ENCODE results near the gene ATP2C2.
"Not testable (repeated sequence)": the region's sequence is repeated elsewhere in the genome, so short reads cannot be mapped to it uniquely, and the experiment has no call there.

The ATP2C2 gene

DNA sequence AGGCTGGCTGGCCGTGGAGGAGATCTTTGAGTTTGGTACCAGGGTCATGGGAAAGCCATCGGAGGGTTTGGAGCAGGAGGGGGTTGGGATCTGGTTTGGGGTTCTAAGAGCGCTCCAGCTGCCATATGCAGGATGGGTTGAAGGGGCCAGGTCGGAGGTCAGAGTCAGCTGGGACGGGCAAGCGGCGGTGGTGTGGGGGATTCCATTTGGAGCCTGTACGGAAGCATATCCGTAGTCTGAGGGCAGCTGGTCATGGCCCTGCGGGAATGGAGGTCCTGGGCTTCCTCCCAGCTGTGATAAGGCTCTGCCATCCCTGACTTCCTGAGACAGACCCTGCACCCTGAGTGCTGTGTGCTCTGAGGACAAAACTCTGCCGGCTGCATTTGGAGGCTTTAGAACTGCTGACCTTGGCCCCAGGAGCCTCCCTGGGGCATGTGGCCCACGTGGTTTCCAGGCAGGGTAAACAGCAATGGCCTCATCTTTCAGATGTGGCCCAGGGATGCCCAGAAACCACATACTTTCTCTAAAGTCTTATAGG is 46.5 kb downstream of the ATP2C2 start:
- DNase-seq (ENCODE audit: low read depth, low spot score): no peak
- H3K27ac ChIP-seq: no peak overlapping the region

DNA sequence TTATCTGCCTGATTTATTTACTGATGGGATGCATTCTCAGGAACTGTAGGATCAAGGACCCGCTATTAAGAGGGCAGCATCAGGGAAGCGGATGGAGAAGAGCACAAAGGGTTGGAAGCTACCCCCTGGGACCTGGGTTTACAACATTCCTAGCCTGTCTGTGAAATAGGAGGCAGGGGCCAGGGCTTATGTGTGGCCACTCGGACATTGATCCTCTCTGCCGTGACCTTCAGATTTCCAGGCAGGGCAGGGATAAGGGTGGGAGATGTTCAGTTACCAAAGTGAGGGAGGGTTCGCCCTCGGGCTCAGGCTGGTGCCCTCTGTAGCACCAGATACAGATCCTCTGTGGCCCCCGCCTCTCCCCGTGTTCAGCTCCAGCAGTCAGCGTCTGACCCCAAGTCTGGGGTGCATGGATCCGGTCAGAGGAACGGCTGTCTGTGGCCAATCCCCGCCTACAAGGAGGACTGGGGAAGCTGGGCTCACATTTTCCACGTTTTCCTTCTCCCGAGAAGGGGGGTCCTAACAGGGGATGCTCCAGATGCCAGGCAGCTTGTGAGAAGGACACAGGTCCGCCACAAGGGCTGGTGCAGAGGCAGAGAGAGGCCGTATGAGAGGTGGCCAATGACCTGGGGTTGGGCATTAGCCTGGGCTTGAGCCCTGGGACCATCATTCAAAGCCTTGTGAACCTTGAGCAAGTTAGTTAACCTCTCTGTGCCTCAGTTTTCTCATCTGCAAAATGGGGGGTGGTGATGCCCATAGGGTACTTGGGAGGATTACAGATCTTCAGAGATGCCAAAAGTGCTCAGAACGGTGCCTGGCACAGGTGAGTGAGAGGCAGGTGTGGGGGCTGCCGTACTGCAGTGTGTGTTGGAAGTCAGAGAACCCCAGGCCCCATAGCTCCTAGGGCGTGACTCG is 48.3 kb downstream of the ATP2C2 start:
- DNase-seq (ENCODE audit: low read depth, low spot score): no peak
- no peak overlapping the region for H3K27ac ChIP-seq

DNA sequence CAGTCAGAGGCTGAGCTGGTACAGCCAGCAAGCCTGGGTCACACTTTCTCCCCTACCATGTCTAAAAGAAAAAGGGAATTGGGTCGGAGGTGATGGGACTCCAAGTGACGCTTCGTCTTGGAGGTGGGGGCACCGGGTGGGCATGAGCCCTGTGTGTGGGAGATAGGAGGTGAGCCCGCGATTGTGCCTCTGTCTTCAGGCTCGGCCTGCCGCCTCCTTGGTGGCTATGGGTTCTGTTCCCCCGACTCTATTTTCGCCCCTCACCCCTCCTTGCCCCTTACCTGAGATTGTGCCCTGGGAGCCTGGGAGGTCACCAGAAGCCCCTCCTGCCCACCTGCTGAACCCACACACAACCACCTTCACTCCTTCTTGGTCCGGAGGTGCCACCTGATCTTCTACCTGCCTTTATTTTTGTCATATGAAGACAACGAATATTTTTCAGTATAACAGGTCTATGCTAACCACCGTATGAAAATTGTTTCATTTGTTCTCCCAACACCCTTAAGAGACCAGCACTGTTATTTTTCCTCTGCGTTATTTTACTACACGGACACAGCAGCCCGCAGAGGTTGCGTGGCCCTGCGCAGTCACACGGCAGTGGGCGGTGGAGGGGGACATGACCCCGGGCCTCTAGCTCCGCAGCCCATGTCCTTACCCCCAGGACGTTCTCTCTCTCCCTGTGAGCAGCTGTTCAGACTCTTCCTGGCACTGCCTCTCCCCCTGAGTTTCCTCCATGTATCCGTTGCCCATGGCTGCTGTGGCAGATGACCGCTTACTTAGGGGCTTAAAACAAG is 49.9 kb downstream of the ATP2C2 start:
- no peak overlapping the region for H3K27ac ChIP-seq
- DNase-seq (ENCODE audit: low read depth, low spot score): no peak

DNA sequence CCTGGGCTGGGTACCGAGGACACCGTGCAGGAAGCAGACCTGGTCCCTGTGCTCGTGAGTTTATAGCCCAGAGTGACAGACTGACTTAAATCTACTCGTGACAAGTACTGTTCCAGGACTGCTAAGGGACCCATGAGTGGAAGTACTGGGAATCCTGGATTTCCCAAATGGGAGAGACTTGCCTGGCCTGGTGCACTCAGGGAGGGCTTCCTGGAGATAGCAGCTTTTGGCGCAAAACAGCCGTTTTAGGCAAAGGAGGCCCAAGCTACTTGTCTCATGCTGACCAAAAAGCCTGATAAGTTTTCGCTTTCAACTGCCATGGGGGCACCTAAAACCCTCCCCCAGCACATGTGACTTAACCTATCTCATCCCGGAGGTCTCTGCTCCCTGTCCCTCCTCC is 51.4 kb downstream of the ATP2C2 start:
- no peak for DNase-seq (ENCODE audit: low read depth, low spot score)
- no peak overlapping the region for H3K27ac ChIP-seq

DNA sequence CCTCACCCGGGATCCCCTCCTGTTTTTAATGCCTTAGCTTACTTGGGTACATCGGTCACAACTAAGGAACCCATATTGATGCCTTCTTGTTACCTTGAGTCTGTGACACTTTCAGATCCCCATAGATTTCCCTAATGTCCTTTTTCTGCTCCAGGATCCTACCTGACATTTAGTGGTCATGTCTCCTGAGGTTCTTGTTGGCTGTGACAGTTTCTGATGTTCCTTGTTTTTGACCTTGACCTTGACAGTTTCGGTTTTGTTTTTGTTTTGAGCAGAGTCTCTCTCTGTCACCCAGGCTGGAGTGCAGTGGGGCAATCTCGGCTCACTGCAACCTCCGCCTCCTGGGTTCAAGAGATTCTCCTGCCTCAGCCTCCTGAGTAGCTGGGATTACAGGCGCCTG is 52.2 kb downstream of the ATP2C2 start:
- H3K27ac ChIP-seq; DNase-seq (ENCODE audit: low read depth, low spot score): not testable (repeated sequence)

DNA sequence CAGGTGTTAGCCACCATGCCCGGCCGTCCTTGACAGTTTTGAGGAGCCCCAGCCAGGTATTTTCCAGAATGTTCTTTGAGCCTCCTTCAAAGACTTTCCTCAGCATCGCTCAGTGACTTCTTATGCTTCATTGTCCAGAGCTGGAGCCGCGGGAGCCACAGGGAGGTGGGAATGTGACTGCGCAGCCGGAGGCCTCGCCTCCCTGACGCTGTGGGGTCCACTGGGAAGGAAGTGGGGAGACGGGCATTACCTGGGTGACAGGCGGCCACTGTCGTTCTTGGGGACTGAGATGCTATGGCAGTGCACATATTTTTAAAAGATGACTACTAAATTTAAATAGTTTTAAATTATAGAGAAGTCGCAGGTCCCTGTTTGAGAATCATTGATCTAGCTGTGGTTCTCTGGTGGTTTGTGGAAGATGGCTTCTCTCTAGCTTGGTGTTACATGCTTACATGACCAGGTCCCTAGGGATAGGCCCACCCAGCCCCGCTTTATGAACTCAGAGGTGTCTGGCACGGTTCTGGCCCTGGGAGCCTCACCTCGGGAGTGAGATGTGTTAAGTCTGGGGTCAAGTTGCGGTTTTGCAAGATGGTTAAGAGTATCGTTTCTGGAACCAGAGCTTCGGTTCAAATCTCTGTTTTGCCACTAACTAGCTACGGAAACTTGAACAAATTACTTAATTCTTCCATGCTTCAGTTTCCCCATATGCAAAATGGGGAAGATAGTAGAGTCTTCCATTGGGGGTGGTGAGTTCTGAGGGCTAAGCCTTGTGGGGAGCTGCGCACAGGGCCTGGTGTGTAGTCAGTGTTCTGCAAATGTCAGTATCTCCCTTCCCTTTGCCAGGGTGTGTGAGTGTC is 53.0 kb downstream of the ATP2C2 start:
- no peak overlapping the region for H3K27ac ChIP-seq
- no peak for DNase-seq (ENCODE audit: low read depth, low spot score)

DNA sequence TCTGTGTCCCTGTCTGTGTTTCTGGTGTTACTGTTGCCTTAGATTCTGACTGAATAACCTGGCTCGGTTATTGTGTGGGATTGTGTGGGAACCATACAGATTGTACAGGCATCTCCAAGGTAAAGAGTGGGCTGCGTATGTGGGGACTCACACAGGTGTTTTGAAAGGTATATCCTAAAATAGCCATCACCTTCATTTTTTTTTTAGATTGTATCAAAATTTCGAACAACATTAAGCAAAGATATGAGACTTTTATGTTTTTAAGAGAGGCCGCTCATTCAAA is 53.5 kb downstream of the ATP2C2 start:
- DNase-seq (ENCODE audit: low read depth, low spot score): no peak
- H3K27ac ChIP-seq: no peak overlapping the region

DNA sequence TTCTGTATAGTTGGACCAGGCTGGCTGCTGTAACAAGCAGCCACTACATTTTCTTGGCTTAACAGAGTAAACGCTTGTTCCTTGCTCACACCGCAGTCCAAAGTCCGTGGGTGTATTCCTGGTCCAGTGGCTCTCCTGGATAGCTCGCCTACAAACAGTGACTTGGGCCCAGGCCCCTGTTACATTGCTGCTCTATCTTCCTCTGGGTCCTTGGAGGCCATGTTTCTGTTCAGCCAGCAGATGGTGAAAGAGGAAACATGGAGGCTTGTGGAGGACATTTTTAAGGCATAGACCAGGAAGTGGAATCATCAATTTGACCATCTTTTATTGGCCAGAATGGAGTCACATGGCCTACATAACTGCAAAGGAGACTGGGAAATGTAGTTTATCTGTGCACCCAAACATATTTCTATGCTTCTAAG is 55.1 kb downstream of the ATP2C2 start:
- H3K27ac ChIP-seq: no peak overlapping the region
- DNase-seq (ENCODE audit: low read depth, low spot score): no peak

DNA sequence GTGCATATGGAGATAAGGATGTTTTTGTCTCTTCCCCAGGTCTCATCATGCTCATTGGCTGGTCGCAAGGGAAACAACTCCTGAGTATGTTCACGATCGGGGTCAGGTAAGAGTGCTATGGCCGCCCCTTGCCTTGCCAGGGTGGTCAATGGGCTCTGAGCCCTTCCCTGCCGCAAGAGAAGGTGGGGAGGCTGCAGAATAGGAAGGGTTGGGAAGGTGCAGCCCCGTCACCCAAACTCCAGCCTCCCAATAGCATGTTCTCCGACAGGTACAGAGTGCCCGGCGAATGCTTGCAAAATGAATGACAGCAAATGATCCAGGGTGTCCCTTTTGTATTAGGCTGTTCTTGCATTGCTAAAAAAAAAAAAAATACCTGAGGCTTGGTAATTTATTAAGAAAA is 57.4 kb downstream of the ATP2C2 start:
- DNase-seq (ENCODE audit: low read depth, low spot score): no peak

DNA sequence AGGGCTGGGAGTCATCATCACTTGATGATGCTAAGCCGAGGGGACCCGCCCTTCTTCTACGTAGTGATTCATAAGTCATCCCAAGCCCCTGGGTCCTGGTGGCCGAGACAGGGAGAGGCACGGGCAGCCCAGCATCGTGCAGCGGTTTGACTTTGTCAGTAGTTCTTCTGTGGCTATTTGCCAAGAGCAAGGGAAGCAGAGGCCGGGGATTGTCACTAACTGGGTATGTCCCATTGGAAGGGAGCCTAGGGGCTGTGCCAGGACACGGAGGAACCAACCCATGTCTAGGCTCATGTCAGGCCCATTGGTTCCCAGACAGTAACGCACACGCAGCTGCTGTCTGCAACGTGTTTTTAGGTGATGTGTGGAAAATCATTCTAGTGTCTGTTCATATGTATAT is 58.5 kb downstream of the ATP2C2 start:
- no peak overlapping the region for H3K27ac ChIP-seq
- DNase-seq (ENCODE audit: low read depth, low spot score): no peak

More for the DNA sequence above, 57.4 kb downstream of the ATP2C2 start:
- H3K27ac ChIP-seq: no peak overlapping the region

DNA sequence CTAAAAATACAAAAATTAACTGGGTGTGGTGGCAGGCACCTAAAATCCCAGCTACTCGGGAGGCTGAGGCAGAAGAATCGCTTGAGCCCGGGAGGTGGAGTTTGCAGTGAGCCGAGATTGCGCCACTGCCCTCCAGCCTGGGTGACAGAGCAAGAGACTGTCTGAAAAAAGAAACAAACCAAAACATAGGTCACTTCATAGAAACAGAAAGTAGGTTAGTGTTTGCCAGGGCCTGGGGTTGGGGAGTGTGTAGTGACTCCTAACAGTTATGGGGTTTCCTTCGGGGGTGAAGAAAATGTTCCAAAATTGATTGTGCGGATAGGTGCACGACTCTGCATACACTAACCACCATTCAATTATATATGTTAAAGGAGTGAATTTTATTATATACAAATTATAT is 59.2 kb downstream of the ATP2C2 start:
- DNase-seq (ENCODE audit: low read depth, low spot score): no peak
- H3K27ac ChIP-seq: no peak overlapping the region

DNA sequence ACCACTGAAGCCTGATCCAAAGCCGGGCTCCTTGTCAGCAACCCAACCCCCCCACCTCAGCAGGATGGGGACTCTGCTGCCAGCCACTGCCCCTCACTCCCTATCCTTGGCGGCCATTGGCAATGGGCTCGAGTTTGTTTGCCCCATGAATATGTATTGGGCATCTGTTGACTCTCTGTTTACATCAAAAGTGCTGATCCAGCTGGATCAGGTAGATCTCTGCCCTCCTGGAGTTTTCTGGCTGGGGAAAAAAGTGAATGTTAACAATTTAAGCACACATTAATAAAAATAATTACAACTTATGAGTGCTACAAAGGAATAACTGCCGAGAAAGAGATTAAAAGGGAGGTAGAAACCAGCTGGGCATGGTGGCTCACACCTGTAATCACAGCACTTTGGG is 62.5 kb downstream of the ATP2C2 start:
- DNase-seq (ENCODE audit: low read depth, low spot score): no peak
- H3K27ac ChIP-seq: no peak overlapping the region

DNA sequence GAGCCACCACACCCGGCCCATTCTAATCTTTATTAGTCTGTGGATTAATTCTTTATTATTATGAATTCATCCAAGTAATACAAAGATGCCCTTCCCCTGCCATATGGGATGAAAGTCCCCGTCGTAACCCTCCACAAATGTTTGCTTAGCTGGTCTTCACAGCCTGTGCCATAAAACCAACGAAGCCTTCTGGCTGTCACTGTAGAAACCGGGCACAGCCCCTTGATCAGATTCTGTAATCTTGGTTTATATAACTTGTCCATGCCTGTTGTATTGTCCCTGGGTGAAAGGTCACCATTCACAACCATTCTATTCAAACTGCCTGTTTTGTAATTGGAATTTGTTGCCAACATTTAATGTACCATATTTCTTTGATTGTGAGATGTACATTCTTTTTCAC is 66.5 kb downstream of the ATP2C2 start:
- no peak for DNase-seq (ENCODE audit: low read depth, low spot score)
- H3K27ac ChIP-seq: no peak overlapping the region

DNA sequence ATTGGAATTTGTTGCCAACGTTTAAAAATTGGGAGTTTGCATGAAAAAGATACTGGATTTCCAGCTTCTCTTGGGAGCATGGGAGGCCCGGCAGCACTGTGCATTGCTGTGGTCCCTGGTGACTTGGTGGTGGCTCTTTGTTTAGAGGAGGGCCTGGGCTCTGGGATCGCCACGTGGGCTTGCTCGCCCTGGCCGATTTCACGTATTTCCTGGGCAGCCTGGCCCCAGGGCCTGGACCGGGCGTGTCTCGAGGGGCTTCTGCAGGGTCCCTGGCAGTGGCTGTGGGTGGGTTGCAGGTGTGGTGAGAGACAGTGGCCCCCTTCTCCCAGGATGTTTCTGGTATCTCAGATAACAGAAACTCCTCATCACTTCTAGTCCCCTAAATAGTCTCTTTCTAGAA is 67.9 kb downstream of the ATP2C2 start:
- no peak overlapping the region for H3K27ac ChIP-seq
- DNase-seq (ENCODE audit: low read depth, low spot score): no peak

DNA sequence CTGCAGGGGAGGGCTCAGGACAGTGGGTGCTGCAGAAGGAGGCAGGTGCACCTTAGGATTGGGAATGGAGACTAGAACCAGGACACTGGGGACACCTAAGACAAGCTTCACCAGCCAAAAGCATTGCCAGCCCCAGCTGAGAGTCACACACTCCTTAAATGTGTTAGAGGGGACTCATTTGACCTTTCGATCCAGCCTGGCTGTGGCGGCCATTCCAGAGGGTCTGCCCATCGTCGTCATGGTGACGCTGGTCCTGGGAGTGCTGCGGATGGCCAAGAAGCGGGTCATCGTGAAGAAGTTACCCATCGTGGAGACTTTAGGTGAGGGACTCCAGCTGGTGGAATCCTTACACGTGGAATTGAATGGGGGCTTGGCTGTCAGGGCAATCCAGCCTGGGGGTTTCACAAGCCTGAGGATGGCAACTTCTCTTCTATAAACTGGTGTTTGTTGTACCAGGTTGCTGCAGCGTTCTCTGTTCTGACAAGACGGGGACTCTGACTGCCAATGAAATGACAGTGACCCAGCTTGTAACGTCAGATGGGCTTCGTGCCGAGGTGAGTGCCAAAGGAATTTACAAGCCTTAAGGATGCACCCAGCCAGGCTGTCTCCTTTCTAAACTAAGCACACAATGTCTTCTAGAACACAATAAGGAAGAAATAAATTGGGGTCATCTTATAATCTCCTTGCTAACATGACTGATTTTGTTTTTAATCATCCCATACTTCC is 70.8 kb downstream of the ATP2C2 start:
- no peak overlapping the region for H3K27ac ChIP-seq
- no peak for DNase-seq (ENCODE audit: low read depth, low spot score)

DNA sequence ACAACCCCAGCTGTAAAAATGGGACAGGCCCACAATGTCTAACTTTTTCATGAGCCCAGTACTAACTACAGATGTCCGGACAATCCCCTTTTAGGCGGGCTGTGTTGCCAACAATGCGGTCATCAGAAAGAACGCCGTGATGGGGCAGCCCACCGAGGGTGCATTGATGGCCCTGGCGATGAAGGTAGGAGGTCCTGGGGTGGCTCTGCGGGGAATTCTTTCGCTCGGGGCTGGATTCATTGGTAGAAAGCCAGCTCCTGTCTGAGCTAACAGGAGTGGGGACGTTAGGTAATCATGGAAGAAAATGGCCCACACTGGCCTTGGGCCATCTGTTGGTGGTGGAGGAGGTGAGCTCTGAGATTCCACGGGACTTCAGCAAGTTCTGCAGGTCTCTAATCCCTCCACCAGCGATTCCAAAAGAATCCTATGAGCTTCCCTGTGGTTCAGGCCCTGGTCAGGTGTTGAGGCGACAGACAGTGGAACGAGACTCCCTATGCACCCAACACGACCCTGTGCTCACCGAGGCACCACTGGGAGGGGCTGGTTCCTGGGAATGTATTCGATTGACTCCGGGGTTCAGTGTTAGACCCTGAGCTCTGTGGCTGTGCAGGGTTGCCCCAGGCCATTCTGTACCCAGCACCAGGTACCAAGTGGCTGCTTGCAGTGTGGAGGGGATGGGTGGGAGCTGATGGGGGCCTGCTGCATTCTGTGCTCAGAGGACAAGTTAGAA is 74.2 kb downstream of the ATP2C2 start:
- no peak overlapping the region for H3K27ac ChIP-seq
- no peak for DNase-seq (ENCODE audit: low read depth, low spot score)

DNA sequence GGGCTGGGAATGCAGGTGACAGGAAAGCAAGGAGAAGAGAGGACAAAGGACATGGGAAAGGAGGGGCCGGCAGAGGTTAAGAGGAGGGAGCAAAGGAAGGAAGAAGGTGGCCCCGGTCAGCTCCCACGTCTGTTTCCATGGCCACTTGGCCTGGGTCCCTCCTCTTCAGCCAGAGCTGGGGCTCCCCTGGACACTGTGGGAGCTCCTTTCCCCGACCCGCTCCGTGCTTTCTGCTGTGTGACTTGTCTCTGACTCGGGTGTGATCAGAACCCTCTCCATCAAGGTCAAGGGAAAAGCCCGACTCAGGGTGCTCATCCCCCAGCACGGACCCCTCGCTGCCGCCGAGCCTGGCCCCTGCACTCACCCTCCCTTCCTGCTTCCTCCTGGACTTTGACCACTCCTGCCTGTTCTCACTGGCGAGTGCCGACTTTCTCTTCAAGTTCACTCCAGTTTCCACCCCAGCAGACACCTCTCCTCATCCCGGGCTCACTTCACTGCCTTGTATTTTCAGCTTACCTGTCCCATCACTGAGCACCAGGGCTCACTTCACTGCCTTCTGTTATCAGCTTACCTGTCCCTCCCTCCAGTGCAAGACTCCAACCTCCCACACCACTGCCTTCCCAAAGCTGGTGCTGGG is 74.9 kb downstream of the ATP2C2 start:
- no peak for DNase-seq (ENCODE audit: low read depth, low spot score)
- H3K27ac ChIP-seq: no peak overlapping the region

DNA sequence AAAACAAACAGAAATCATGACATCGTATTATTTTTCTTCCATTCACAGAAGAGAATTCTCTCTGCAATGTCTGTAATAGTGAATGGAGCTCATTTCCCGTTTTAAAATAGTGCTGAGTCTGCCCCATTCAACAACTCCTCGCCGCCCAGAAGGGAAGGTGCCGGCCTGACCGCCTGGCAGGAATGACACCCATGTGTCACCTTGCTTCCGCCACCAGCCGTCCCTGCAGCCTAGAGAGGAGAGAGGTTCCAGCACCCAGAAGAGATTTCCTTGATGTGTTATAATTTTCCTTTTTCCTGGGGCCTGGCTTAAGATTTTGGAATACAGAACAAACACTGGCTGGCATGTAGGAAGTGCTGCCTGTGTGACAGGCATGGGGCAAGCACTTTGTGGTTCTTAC is 76.1 kb downstream of the ATP2C2 start:
- DNase-seq (ENCODE audit: low read depth, low spot score): no peak
- H3K27ac ChIP-seq: no peak overlapping the region

DNA sequence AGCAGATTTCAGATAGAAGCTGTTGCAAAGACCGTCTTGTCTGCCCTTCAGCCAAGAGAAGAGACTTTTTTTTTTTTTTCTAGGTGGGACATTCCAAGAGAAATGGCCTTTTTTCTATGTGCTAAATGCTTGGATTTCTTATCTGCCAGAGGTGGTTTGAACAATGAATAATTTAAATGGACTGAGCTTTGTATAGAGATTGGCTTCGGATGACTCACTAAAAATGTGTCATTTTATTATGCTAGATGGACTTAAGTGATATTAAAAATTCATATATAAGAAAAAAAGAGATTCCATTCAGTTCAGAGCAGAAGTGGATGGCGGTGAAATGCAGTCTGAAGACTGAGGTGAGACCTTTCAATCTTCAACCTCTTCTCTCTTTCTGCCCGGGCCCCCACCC is 77.7 kb downstream of the ATP2C2 start:
- H3K27ac ChIP-seq: no peak overlapping the region
- no peak for DNase-seq (ENCODE audit: low read depth, low spot score)

Data from epithelial cell of prostate (primary cell).